K562 (cell line): ENCODE measurements around the gene MYL12B. TPM values are rescaled to one million over a fixed set of nuclear protein-coding genes. Genes with fewer than 3 reads are reported as not detected.

Experiments
- ATF4 ChIP-seq: fragments of 450-650 bp; formaldehyde crosslinking; IDR thresholded peaks from 2 replicates; pipeline ENCODE4 v1.4.0; 2022; ENCODE audit warnings: mild to moderate bottlenecking, moderate library complexity
- C11orf30 ChIP-seq: fragments of 450-650 bp; IDR thresholded peaks from 2 replicates; pipeline ENCODE4 v1.6.1; 2016; ENCODE audit warnings: low read depth, mild to moderate bottlenecking
- CHD2 ChIP-seq: IDR thresholded peaks from 2 replicates; pipeline ENCODE4 v1.6.1; 2011; ENCODE audit warnings: low read depth, low read length
- PHB2 ChIP-seq: fragments of 450-650 bp; IDR thresholded peaks from 2 replicates; pipeline ENCODE4 v1.6.1; 2017; ENCODE audit warnings: low read depth
- POLR3A ChIP-seq: IDR thresholded peaks from 2 replicates; pipeline ENCODE4 v1.6.1; 2011; ENCODE audit warnings: borderline replicate concordance, mild to moderate bottlenecking, moderate library complexity; ENCODE audit not compliant: insufficient read length, insufficient read depth; ENCODE audit errors: extremely low read depth
- TAF7 ChIP-seq: fragments of 450-650 bp; IDR thresholded peaks from 2 replicates; pipeline ENCODE4 v1.6.1; 2016; ENCODE audit warnings: missing genetic modification characterization, missing compliant biosample characterization
- ZBTB43 ChIP-seq: sonication (generic); formaldehyde crosslinking; IDR thresholded peaks from 2 replicates; pipeline ENCODE4 v1.8.0; 2023; ENCODE audit warnings: mild to moderate bottlenecking, missing genetic modification reagents
- ZBTB9 ChIP-seq: fragments of 450-650 bp; formaldehyde crosslinking; IDR thresholded peaks from 2 replicates; pipeline ENCODE4 v1.4.0; 2020; ENCODE audit warnings: mild to moderate bottlenecking, moderate library complexity
- ZNF232 ChIP-seq: sonication (generic); formaldehyde crosslinking; IDR thresholded peaks from 2 replicates; pipeline ENCODE4 v1.8.0; 2022; ENCODE audit warnings: mild to moderate bottlenecking, missing genetic modification reagents
- ZNF318 ChIP-seq, 2 experiments: fragments of 450-650 bp; IDR thresholded peaks; 2 replicates each; pipeline ENCODE4 v1.6.1; 2016; ENCODE audit warnings: mild to moderate bottlenecking in 2 of 2, borderline replicate concordance in 1 of 2, low read depth in 1 of 2, moderate library complexity in 1 of 2
- polyA plus RNA-seq, 8 experiments: library from polyadenylated mRNA; depleted of rRNA in 4 of 8; stranded (reverse) in 5 of 8; unstranded in 3 of 8; fragments of >200 nt; fragmentation: Nextera tagmentation in 2 of 8; fragmentation: Illumina TruSeq in 1 of 8; extraction: Ambion mirVana in 2 of 8; extraction: Trizol in 1 of 8; gene quantifications; 2 replicates each; pipeline versions ENCODE4 v1.2.1 to v1.2.3, GENCODE V29; 2011 to 2014; ENCODE audit warnings: inconsistent platforms in 1 of 8, missing spikeins in 1 of 8
- total RNA-seq, 7 experiments: library from RNA; depleted of rRNA in 6 of 7; stranded (reverse); fragments of >200 nt in 6 of 7; fragmentation: Illumina TruSeq in 2 of 7; extraction: Trizol in 2 of 7; gene quantifications; 2 replicates each; pipeline versions ENCODE4 v1.2.1 to v1.2.3, GENCODE V29; 2011 to 2021; ENCODE audit warnings: low replicate concordance in 1 of 7
- TF ChIP-seq, protein P1 (sequence below), 2 experiments: fragments of 150-350 bp in 1 of 2; IDR thresholded peaks; 2 replicates each; pipeline ENCODE4 v1.6.1; 2012 to 2016; ENCODE audit warnings: low read depth in 2 of 2, low read length in 2 of 2, mild to moderate bottlenecking in 1 of 2, moderate library complexity in 1 of 2

MYL12B gene
- total and polyA plus RNA-seq, 9 of the 15 experiments (the other 6 are each of a cell fraction or from before 2014, with no cell fraction given), result 220 to 995 (median 463) TPM

DNA sequence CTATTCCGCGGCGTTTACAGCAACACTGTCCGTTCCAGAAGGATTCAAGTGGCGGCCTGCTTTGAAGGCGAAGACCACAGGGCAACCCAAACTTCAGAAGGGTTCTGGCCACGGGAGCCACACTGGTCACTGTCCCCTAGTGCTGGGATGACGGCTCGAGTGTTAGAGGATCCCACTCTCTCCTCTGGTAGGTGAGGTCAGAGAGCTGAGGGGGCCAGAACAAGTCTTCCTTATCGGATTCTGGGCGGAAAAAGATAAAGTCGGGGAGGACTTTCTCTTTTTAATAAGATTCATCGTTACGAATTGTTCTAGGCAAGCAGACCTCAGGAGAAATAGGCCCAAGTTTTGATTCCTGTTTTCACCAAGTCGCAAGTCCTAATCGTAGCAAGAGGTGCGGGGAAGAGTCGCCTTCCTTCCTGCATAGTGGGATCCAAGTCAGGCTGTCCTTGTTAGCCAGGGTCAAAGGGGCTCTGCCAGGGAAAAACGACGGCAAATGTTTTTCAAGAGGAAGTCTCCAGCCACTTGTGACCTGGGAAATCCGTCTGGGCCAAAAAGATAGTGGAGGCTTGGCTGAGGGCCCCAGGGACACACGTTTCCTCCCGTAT lies 15.2 kb upstream of the MYL12B start (continued):
- TF ChIP-seq ZBTB9 (CRISPR knock-in tag) (peak; percentile 86; the same call in 1 of the 2 replicates), PHB2 (peak; percentile 47; the same call in 1 of the 2 replicates), TAF7 (tag) (0 out of 2 replicates have a peak, but pooled peaks have one; percentile 37), POLR3A (no peak), ZNF232 (CRISPR knock-in tag) (no peak), ZNF318 (IDR thresholded peaks at IDR 0.05; ENCODE audit: borderline replicate concordance in 1 of 2, low read depth in 1 of 2) (peak in 1 of 2 experiments; percentile 43; a peak in 1 of 4 replicates), ATF4 (CRISPR knock-in tag) (no peak), CHD2 (no peak; the same call in 1 of the 2 replicates), ZBTB43 (CRISPR knock-in tag) (no peak), C11orf30 (no peak)
- TF ChIP-seq, protein P1, sequence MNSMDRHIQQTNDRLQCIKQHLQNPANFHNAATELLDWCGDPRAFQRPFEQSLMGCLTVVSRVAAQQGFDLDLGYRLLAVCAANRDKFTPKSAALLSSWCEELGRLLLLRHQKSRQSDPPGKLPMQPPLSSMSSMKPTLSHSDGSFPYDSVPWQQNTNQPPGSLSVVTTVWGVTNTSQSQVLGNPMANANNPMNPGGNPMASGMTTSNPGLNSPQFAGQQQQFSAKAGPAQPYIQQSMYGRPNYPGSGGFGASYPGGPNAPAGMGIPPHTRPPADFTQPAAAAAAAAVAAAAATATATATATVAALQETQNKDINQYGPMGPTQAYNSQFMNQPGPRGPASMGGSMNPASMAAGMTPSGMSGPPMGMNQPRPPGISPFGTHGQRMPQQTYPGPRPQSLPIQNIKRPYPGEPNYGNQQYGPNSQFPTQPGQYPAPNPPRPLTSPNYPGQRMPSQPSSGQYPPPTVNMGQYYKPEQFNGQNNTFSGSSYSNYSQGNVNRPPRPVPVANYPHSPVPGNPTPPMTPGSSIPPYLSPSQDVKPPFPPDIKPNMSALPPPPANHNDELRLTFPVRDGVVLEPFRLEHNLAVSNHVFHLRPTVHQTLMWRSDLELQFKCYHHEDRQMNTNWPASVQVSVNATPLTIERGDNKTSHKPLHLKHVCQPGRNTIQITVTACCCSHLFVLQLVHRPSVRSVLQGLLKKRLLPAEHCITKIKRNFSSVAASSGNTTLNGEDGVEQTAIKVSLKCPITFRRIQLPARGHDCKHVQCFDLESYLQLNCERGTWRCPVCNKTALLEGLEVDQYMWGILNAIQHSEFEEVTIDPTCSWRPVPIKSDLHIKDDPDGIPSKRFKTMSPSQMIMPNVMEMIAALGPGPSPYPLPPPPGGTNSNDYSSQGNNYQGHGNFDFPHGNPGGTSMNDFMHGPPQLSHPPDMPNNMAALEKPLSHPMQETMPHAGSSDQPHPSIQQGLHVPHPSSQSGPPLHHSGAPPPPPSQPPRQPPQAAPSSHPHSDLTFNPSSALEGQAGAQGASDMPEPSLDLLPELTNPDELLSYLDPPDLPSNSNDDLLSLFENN (IDR thresholded peaks at IDR 0.05; ENCODE audit: low read depth in 2 of 2, low read length in 2 of 2), result peak in 1 of 2 experiments; percentile 13; a peak in 2 of 4 replicates
